ENCODE results near the gene MYL1. TPM values are rescaled to one million over a fixed set of nuclear protein-coding genes. Genes with fewer than 3 reads are reported as not detected.
A peak's percentile ranks its signal among the peaks of the same experiment; 100 is the strongest.

Gene MYL1
- total RNA-seq, 1 donor from 2014 or later = 11.1 TPM

DNA sequence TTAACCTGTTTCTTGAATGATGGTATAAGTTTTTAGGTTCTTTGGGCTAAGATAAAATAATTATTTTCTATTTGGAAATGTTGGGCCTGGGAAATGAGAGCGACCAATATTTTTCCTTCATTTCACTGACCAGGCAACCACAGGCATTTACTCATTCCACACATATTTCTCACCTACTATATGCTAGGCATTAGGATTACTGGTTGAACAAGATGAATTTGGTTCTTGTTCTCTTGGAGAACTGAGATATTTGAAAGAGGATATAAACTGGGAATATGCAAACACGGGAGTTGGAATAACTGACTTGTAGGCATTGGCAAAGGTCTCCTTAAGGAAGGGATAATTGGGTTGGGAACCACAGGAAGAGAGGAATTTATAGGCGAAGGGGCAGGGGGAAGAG, 3.9 kb upstream of the MYL1 start:
- H3K79me2 ChIP-seq (ENCODE audit: insufficient read depth, low read length) = no peaks in the 10 kb centered on the region
- Mint-ChIP-seq H3K4me3 (ENCODE audit: unreplicated experiment) (no peak overlapping the region), H3K9me3 (ENCODE audit: unreplicated experiment) (no peaks in the 10 kb centered on the region), H3K4me1 (ENCODE audit: low read depth, unreplicated experiment) (peaks cover 16% of the 10 kb centered on the region), H3K27me3 (ENCODE audit: low read depth, unreplicated experiment) (no peaks in the 10 kb centered on the region), H3K27ac (ENCODE audit: unreplicated experiment) (peak overlapping the region; percentile 82), H3K36me3 (ENCODE audit: low read depth, unreplicated experiment) (no peaks in the 10 kb centered on the region)
- no peak overlapping the region for H3K4me2 ChIP-seq (ENCODE audit: low read length)
- FAIRE-seq = no peak
- no peaks in the 10 kb centered on the region for H4K20me1 ChIP-seq (ENCODE audit: insufficient read depth, low read length)
- no peak overlapping the region for H3K27ac ChIP-seq (ENCODE audit: low read depth, low read length)
- DNase-seq (ENCODE audit: low read depth) = peak; percentile 58
- H2AFZ ChIP-seq (ENCODE audit: low read depth, low read length) = no peak overlapping the region
- H3K36me3 ChIP-seq (ENCODE audit: insufficient read depth, low read length) = no peaks in the 10 kb centered on the region
- TF ChIP-seq, protein P1, sequence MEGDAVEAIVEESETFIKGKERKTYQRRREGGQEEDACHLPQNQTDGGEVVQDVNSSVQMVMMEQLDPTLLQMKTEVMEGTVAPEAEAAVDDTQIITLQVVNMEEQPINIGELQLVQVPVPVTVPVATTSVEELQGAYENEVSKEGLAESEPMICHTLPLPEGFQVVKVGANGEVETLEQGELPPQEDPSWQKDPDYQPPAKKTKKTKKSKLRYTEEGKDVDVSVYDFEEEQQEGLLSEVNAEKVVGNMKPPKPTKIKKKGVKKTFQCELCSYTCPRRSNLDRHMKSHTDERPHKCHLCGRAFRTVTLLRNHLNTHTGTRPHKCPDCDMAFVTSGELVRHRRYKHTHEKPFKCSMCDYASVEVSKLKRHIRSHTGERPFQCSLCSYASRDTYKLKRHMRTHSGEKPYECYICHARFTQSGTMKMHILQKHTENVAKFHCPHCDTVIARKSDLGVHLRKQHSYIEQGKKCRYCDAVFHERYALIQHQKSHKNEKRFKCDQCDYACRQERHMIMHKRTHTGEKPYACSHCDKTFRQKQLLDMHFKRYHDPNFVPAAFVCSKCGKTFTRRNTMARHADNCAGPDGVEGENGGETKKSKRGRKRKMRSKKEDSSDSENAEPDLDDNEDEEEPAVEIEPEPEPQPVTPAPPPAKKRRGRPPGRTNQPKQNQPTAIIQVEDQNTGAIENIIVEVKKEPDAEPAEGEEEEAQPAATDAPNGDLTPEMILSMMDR (IDR thresholded peaks at IDR 0.05; ENCODE audit: insufficient read depth, low read depth, low read length) = no peak
- no peak for TF ChIP-seq EZH2 (IDR thresholded peaks at IDR 0.05; ENCODE audit: insufficient read depth, low read length)
- H3K9ac ChIP-seq (ENCODE audit: low read length) = no peak overlapping the region
- H3K4me3 ChIP-seq (ENCODE audit: insufficient read depth, low read depth, low read length) = no peak overlapping the region
- H3K9me3 ChIP-seq (ENCODE audit: insufficient read depth, low read depth, low read length) = no peaks in the 10 kb centered on the region
- H3K4me1 ChIP-seq (ENCODE audit: insufficient read depth, low read length) = no peaks in the 10 kb centered on the region
- no peaks in the 10 kb centered on the region for H3K27me3 ChIP-seq (ENCODE audit: insufficient read depth, low read length)

DNA sequence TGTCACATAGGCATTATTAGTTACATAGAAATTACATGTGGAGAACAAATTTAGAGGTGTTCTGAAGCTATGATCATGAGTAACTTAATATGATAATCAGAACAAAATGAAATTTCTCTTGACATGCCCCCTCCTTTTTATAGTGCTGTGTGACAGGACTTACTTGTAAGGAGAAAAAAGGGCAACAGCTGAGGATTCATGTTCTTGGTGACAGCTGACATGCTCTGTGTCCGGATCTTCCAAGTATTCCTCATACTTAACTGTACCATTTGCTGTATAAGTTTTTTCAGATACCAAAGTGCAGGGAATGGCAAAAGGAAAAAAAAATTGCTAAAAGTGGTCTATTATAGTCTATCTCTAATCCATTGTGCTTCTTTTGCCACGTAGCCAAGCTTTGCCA, 3.5 kb upstream of the MYL1 start:
- Histone ChIP-seq H3K9ac (ENCODE audit: low read length) (no peak overlapping the region), H3K36me3 (ENCODE audit: insufficient read depth, low read length) (no peaks in the 10 kb centered on the region), H3K4me3 (ENCODE audit: insufficient read depth, low read depth, low read length) (no peak overlapping the region), H3K9me3 (ENCODE audit: insufficient read depth, low read depth, low read length) (no peaks in the 10 kb centered on the region), H3K4me2 (ENCODE audit: low read length) (no peak overlapping the region), H3K27ac (ENCODE audit: low read depth, low read length) (no peak overlapping the region), H2AFZ (ENCODE audit: low read depth, low read length) (no peak overlapping the region), H3K4me1 (ENCODE audit: insufficient read depth, low read length) (no peaks in the 10 kb centered on the region), H3K27me3 (ENCODE audit: insufficient read depth, low read length) (no peaks in the 10 kb centered on the region), H3K79me2 (ENCODE audit: insufficient read depth, low read length) (no peaks in the 10 kb centered on the region), H4K20me1 (ENCODE audit: insufficient read depth, low read length) (no peaks in the 10 kb centered on the region)
- Mint-ChIP-seq H3K9me3 (ENCODE audit: unreplicated experiment) (no peaks in the 10 kb centered on the region), H3K36me3 (ENCODE audit: low read depth, unreplicated experiment) (no peaks in the 10 kb centered on the region), H3K4me1 (ENCODE audit: low read depth, unreplicated experiment) (peaks cover 16% of the 10 kb centered on the region), H3K27me3 (ENCODE audit: low read depth, unreplicated experiment) (no peaks in the 10 kb centered on the region), H3K4me3 (ENCODE audit: unreplicated experiment) (no peak overlapping the region), H3K27ac (ENCODE audit: unreplicated experiment) (peak overlapping the region; percentile 82)
- no peak for TF ChIP-seq EZH2 (IDR thresholded peaks at IDR 0.05; ENCODE audit: insufficient read depth, low read length)
- TF ChIP-seq, protein P1 (IDR thresholded peaks at IDR 0.05; ENCODE audit: insufficient read depth, low read depth, low read length) = no peak
- FAIRE-seq (no peak), DNase-seq (ENCODE audit: low read depth) (no peak)

DNA sequence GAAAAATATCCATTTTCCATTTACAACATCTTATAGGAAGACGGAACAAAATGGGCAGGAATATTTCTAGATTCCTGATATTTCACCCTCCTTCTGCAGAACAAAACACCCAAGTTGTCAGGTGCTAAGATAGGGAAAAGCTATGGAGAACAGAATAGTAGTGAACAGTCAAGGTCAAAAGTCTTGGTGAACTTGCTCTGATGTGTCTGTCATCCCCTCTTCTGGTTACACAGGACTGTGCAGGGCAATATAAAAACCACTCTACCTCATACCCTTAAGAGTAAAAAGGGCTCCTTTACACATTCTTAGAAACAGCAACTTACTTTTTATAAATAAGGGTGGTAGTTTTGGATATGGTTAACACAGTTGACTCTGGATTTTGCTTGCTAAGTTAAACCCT, 4.4 kb downstream of the MYL1 start:
- H3K9me3 Mint-ChIP-seq (ENCODE audit: unreplicated experiment) = no peaks in the 10 kb centered on the region
- H3K27me3 ChIP-seq (ENCODE audit: insufficient read depth, low read length) = no peaks in the 10 kb centered on the region
- H3K4me3 Mint-ChIP-seq (ENCODE audit: unreplicated experiment) = no peak overlapping the region

More for the DNA sequence above, 4.4 kb downstream of the MYL1 start:
- Histone ChIP-seq H3K9me3 (ENCODE audit: insufficient read depth, low read depth, low read length) (no peaks in the 10 kb centered on the region), H3K4me2 (ENCODE audit: low read length) (no peak overlapping the region), H2AFZ (ENCODE audit: low read depth, low read length) (no peak overlapping the region), H3K79me2 (ENCODE audit: insufficient read depth, low read length) (no peaks in the 10 kb centered on the region), H3K36me3 (ENCODE audit: insufficient read depth, low read length) (no peaks in the 10 kb centered on the region), H3K9ac (ENCODE audit: low read length) (no peak overlapping the region), H3K27ac (ENCODE audit: low read depth, low read length) (no peak overlapping the region), H3K4me3 (ENCODE audit: insufficient read depth, low read depth, low read length) (no peak overlapping the region), H4K20me1 (ENCODE audit: insufficient read depth, low read length) (no peaks in the 10 kb centered on the region), H3K4me1 (ENCODE audit: insufficient read depth, low read length) (no peaks in the 10 kb centered on the region)
- FAIRE-seq = no peak
- TF ChIP-seq, protein P1 (IDR thresholded peaks at IDR 0.05; ENCODE audit: insufficient read depth, low read depth, low read length) = no peak
- no peak for TF ChIP-seq EZH2 (IDR thresholded peaks at IDR 0.05; ENCODE audit: insufficient read depth, low read length)
- H3K4me1 Mint-ChIP-seq (ENCODE audit: low read depth, unreplicated experiment) = no peaks in the 10 kb centered on the region
- no peaks in the 10 kb centered on the region for H3K27me3 Mint-ChIP-seq (ENCODE audit: low read depth, unreplicated experiment)
- DNase-seq (ENCODE audit: low read depth) = no peak
- no peaks in the 10 kb centered on the region for H3K36me3 Mint-ChIP-seq (ENCODE audit: low read depth, unreplicated experiment)
- no peak overlapping the region for H3K27ac Mint-ChIP-seq (ENCODE audit: unreplicated experiment)

Measured in astrocyte (in vitro differentiated cells and primary cell).